Heart left ventricle (tissue), 16 donors: ENCODE measurements around the gene SCARB1. TPM values are rescaled to one million over a fixed set of nuclear protein-coding genes. Genes with fewer than 3 reads are reported as not detected.

Source experiments
- ATAC-seq, 4 donors: fragments of 200-7000 bp; cut with Tn5 transposase; one replicate each; pipeline ENCODE4 v1.9.1; 2020 to 2022; ENCODE audit warnings: moderate library complexity in 4 of 4, mild to moderate bottlenecking in 3 of 4, moderate number of reproducible peaks in 1 of 4
- DNase-seq, 5 donors: peaks; one replicate each; pipeline ENCODE4 v3.0.0-alpha.2; 2020
- H3K27ac ChIP-seq, 12 donors: fragments of 200-600 bp; sonication (generic) in 4 of 12; one replicate each; pipeline versions ENCODE4 v1.5.0 to v1.8.0; 2016 to 2022; ENCODE audit warnings: mild to moderate bottlenecking in 2 of 12
- H3K27me3 ChIP-seq, 9 donors: fragments of 200-600 bp; sonication (generic) in 2 of 9; one replicate each; pipeline versions ENCODE4 v1.5.1 to v1.8.0; 2016 to 2022; ENCODE audit warnings: mild to moderate bottlenecking in 3 of 9
- H3K36me3 ChIP-seq, 9 donors: fragments of 200-600 bp; sonication (generic) in 2 of 9; one replicate each; pipeline versions ENCODE4 v1.5.0 to v1.8.0; 2018 to 2022; ENCODE audit warnings: mild to moderate bottlenecking in 2 of 9
- H3K4me1 ChIP-seq, 12 donors: fragments of 200-600 bp; sonication (generic) in 4 of 12; one replicate each; pipeline versions ENCODE4 v1.5.0 to v1.8.0; 2016 to 2022; ENCODE audit warnings: mild to moderate bottlenecking in 3 of 12
- H3K4me3 ChIP-seq, 12 donors: fragments of 200-600 bp; sonication (generic) in 4 of 12; one replicate each; pipeline versions ENCODE4 v1.5.0 to v1.8.0; 2017 to 2022; ENCODE audit warnings: mild to moderate bottlenecking in 9 of 12, moderate library complexity in 4 of 12
- H3K9me3 ChIP-seq, 12 donors: fragments of 200-600 bp; sonication (generic) in 4 of 12; one replicate each; pipeline versions ENCODE4 v1.5.0 to v1.8.0; 2016 to 2022; ENCODE audit warnings: mild to moderate bottlenecking in 1 of 12
- POLR2A ChIP-seq, 2 donors: fragments of 450-650 bp; IDR thresholded peaks; one replicate each; pipeline ENCODE4 v1.6.1; 2017; ENCODE audit warnings: antibody characterized with exemption in 2 of 2, mild to moderate bottlenecking in 2 of 2, moderate library complexity in 2 of 2
- WGBS, 4 donors: extraction: QIAGEN DNeasy Blood & Tissue Kit in 2 of 4; methylation state at CpG; one replicate each; pipeline versions ENCODE4 v1.1.5 to v1.1.7; 2013 to 2018; 5-methylcytosine and 5-hydroxymethylcytosine counted together
- intact Hi-C, 10 donors: fragments of 100-400 bp; cut with DNase I; formaldehyde crosslinking; loops; one replicate each; pipeline versions ENCODE4 v1.11.1 to v1.14.2; 2022
- polyA plus RNA-seq, 2 donors: library from polyadenylated mRNA; stranded (reverse); fragments of 200-250 nt; gene quantifications; one replicate each; pipeline ENCODE4 v1.2.3, GENCODE V29; 2013
- total RNA-seq, 9 donors: library from RNA; depleted of rRNA in 2 of 9; stranded (reverse); fragments of >200 nt in 2 of 9; fragmentation: NEBNext Ultra II Directional in 3 of 9; extraction: Animal tissue kit (Norgen Biotek cat#: 25700) in 3 of 9; gene quantifications; one replicate each; pipeline versions ENCODE4 v1.1.0 to v1.2.4, GENCODE V29; 2016 to 2023
- TF ChIP-seq, protein P1 (sequence below), 12 donors: fragments of 200-600 bp; sonication (generic) in 4 of 12; IDR thresholded peaks; one replicate each; pipeline versions ENCODE4 v1.5.0 to v1.8.0; 2018 to 2022; ENCODE audit warnings: antibody characterized with exemption in 12 of 12, mild to moderate bottlenecking in 5 of 12
- donor health status: ischemic (EF 13 %, LVEDD 7.1; RV severe dilation, severe dysfunction).
- donor health status: healthy with polysubstance abuse.
- donor health status: DM: no; HTN: yes; CAD: no.
- donor health status: DM: no; HTN: no; CAD: no.
- donor health status: ischemic (EF 25% LVEDD 6.9; RV normal size, moderate dysfunction).
- donor health status: ischemic (EF 25% LVEDD 5.7; RV mildly dilated, moderate dysfunction).
- donor health status: healthy.
- donor health status: DM: yes; HTN: yes; CAD: no.
- donor health status: ischemic (EF 35%, LVEDD 5.7; RV mildly dilated, moderate dysfunction).
- donor health status: nonischemic (EF 11% LVEDD 7.7; RV severe dilation, severe dysfunction).
- donor health status: DM: yes; HTN: yes; CAD: no.
- donor health status: PGD.
- donor health status: ischemic (EF 29% LVEDD 5.4; RV normal size, mild dysfunction).
- donor health status: nonischemic (EF 23%, LVEDD 6.1; RV moderate dilation, normal function).

Gene SCARB1
- total and polyA plus RNA-seq, 11 donors: 6.9 to 21.7 (median 14.0) TPM

DNA sequence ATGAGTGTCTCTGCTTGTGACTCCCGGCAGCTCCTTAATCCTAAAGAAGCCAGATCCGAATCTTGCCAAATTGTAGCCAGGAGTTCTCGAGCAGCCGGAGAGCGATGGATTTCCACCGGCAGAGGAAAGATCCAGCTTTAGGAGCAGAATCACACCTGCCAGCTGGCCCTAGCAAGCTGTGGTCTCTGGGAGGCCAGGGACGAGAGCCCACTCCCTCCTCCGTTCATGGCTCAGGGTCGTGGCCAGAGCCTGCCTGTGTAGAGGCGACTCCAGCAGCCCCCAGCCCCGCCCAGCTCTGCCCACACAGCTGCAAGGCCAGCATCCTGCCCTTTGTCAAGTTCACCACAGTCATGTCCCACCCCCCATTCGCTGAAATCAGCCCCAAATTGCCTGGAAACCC, 121.0 kb downstream of the SCARB1 start:
- no peaks in the 10 kb centered on the region for H3K36me3 ChIP-seq
- peak overlapping the region in 3 of 12 donors; percentile 18 to 91 (median 19) for H3K27ac ChIP-seq
- intact Hi-C loops: loop anchor here in 1 of 10 donors (10.0 kb wide), 1 partner anchor 58 kb away; no protein-coding TSS in a partner anchor
- no peaks in the 10 kb centered on the region for H3K27me3 ChIP-seq
- DNase-seq: no peak
- peaks cover 4 to 47% (median 15%) of the 10 kb centered on the region in 12 donors for H3K4me1 ChIP-seq
- TF ChIP-seq POLR2A (IDR thresholded peaks at IDR 0.05): no peak
- TF ChIP-seq, protein P1, sequence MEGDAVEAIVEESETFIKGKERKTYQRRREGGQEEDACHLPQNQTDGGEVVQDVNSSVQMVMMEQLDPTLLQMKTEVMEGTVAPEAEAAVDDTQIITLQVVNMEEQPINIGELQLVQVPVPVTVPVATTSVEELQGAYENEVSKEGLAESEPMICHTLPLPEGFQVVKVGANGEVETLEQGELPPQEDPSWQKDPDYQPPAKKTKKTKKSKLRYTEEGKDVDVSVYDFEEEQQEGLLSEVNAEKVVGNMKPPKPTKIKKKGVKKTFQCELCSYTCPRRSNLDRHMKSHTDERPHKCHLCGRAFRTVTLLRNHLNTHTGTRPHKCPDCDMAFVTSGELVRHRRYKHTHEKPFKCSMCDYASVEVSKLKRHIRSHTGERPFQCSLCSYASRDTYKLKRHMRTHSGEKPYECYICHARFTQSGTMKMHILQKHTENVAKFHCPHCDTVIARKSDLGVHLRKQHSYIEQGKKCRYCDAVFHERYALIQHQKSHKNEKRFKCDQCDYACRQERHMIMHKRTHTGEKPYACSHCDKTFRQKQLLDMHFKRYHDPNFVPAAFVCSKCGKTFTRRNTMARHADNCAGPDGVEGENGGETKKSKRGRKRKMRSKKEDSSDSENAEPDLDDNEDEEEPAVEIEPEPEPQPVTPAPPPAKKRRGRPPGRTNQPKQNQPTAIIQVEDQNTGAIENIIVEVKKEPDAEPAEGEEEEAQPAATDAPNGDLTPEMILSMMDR (IDR thresholded peaks at IDR 0.05): no peak
- ATAC-seq: no peak
- H3K9me3 ChIP-seq: peaks cover 0 to 6% (median 0%) of the 10 kb centered on the region in 12 donors
- 72 to 84% (median 77%) methylated on average over 12 of the region's 12 CpGs for WGBS, 4 donors
- H3K4me3 ChIP-seq: no peak overlapping the region

DNA sequence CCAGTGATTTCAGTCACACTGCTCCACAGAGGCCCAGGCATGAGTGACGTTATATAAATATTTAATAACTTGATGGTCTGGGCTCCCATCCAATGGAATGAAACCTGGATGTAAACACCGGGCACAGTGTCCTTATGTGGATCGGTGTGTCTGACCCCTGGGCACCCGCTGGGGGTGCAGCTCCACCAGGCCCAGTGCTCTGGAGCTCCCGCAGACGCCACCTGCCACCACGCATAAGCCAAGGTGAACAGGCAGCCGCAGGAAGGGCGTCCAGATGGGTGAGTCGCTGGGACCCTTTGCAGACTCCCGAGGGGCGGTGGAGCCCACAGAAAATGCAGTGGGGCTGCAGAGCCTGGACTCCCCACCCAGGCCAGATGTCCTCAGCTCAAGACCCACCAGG, 121.6 kb downstream of the SCARB1 start:
- DNase-seq: peak in 1 of 5 donors; percentile 32
- Histone ChIP-seq H3K27ac (peak overlapping the region in 1 of 12 donors; percentile 91), H3K27me3 (no peaks in the 10 kb centered on the region), H3K4me3 (no peak overlapping the region), H3K36me3 (no peaks in the 10 kb centered on the region), H3K4me1 (peaks cover 4 to 41% (median 15%) of the 10 kb centered on the region in 12 donors), H3K9me3 (peaks cover 0 to 6% (median 0%) of the 10 kb centered on the region in 12 donors)
- WGBS, 4 donors: 77 to 88% (median 83%) methylated on average over 12 of the region's 12 CpGs
- intact Hi-C loops: loop anchor here in 1 of 10 donors (10.0 kb wide), 1 partner anchor 57 kb away; no protein-coding TSS in a partner anchor
- TF ChIP-seq POLR2A (IDR thresholded peaks at IDR 0.05): no peak
- TF ChIP-seq, protein P1 (IDR thresholded peaks at IDR 0.05): no peak
- no peak for ATAC-seq

DNA sequence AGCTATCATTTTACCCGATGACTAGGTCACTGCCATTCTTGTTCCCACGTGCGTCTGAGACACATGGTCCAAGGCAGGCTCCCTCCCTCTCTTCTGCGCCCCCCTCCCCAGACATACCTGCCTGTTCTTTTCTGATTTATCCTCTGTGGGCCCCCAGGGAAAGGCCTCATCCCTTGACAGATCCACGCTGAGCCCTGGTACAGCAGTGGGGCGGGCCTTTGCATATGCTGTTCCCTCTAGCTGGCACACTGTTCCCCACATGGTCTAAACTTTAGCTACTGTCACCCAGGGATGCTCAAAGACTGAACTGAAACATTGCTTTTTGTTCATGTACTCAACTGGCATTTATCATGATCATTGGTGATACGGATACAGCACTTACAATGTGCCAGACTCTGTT, 122.5 kb downstream of the SCARB1 start:
- DNase-seq (peak in 1 of 5 donors; percentile 4), ATAC-seq (no peak)
- no peak overlapping the region for H3K4me3 ChIP-seq
- 86 to 94% (median 91%) methylated on average over 7 of the region's 7 CpGs for WGBS, 4 donors
- intact Hi-C loops: loop anchor here in 1 of 10 donors (10.0 kb wide), 1 partner anchor 56 kb away; no protein-coding TSS in a partner anchor
- peaks cover under 1 to 33% (median 10%) of the 10 kb centered on the region in 12 donors for H3K4me1 ChIP-seq
- no peaks in the 10 kb centered on the region for H3K36me3 ChIP-seq
- no peak for TF ChIP-seq POLR2A (IDR thresholded peaks at IDR 0.05)
- TF ChIP-seq, protein P1 (IDR thresholded peaks at IDR 0.05): no peak
- H3K9me3 ChIP-seq: peaks cover 0 to 6% (median 0%) of the 10 kb centered on the region in 12 donors
- H3K27ac ChIP-seq: peak overlapping the region in 3 of 12 donors; percentile 33 to 91 (median 70)
- H3K27me3 ChIP-seq: no peaks in the 10 kb centered on the region

DNA sequence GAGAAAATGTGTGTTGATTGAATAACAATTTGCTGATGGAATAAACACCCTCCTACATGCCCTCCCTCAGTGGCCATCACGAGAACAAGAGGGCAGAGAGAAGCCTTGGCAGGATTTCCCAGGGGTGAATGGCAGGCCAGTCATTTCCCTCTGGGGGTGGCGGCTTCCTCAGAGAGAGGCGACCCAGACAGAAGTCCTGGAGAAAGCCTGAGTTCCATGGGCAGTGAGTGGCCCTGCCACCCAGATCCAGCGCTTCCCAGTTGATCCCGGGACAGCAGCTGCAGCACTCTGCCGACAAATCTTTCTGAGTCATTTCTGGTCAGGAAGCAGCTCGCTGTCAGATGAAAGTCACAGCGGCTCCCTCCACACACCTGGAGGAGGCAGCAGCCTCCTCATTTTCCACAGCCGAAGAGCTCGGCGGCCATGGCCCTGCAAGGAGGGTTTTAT, 123.0 kb downstream of the SCARB1 start:
- peak in 3 of 4 donors; percentile 14 to 52 (median 31) for ATAC-seq

More for the DNA sequence above, 123.0 kb downstream of the SCARB1 start:
- DNase-seq: peak in 2 of 5 donors; percentile 53 to 58
- H3K4me3 ChIP-seq: no peak overlapping the region
- H3K4me1 ChIP-seq: peaks cover 0 to 33% (median 8%) of the 10 kb centered on the region in 12 donors
- 45 to 60% (median 51%) methylated on average over 6 to 11 of the region's 11 CpGs for WGBS, 4 donors
- intact Hi-C loops: loop anchor here in 1 of 10 donors (10.0 kb wide), 1 partner anchor 56 kb away; no protein-coding TSS in a partner anchor
- peaks cover 0 to 6% (median 0%) of the 10 kb centered on the region in 12 donors for H3K9me3 ChIP-seq
- no peaks in the 10 kb centered on the region for H3K36me3 ChIP-seq
- H3K27me3 ChIP-seq: no peaks in the 10 kb centered on the region
- TF ChIP-seq, protein P1 (IDR thresholded peaks at IDR 0.05): peak in 4 of 12 donors; percentile 11 to 29 (median 22)
- TF ChIP-seq POLR2A (IDR thresholded peaks at IDR 0.05): no peak
- H3K27ac ChIP-seq: peak overlapping the region in 3 of 12 donors; percentile 33 to 91 (median 70)
